Activated CD8-positive, alpha-beta T cell treated with anti-CD3 and anti-CD28 coated beads for 36 hours (primary cell): ENCODE measurements around the gene CREBL2. TPM values are rescaled to one million over a fixed set of nuclear protein-coding genes. Genes with fewer than 3 reads are reported as not detected.

Experiments used
- ATAC-seq: fragments of 200-7000 bp; cut with Tn5 transposase; one replicate; pipeline ENCODE4 v1.10.0; 2021; ENCODE audit warnings: mild to moderate bottlenecking, moderate library complexity
- CTCF ChIA-PET: fragments of 350-600 bp; sonication (Branson Sonifier 250); formaldehyde crosslinking; loops from one replicate; lab custom pipeline; 2021; ENCODE audit warnings: antibody characterized with exemption; lab: Charles Lee
- POLR2A ChIA-PET: fragments of 350-600 bp; sonication (Branson Sonifier 250); formaldehyde crosslinking; loops from one replicate; lab custom pipeline; 2021; ENCODE audit warnings: antibody characterized with exemption; lab: Charles Lee
- DNase-seq: peaks from one replicate; pipeline ENCODE4 v3.0.0-alpha.2; 2020
- H3K27ac Mint-ChIP-seq: one replicate; pipeline ENCODE4 v1.8.0; 2021; ENCODE audit warnings: mild to moderate bottlenecking, mixed read lengths
- H3K27me3 Mint-ChIP-seq: one replicate; pipeline ENCODE4 v1.8.0; 2021; ENCODE audit warnings: mixed read lengths
- H3K36me3 Mint-ChIP-seq: one replicate; pipeline ENCODE4 v1.8.0; 2021; ENCODE audit warnings: low read depth, mixed read lengths
- H3K4me1 Mint-ChIP-seq: one replicate; pipeline ENCODE4 v1.8.0; 2021; ENCODE audit warnings: low read depth, mixed read lengths
- H3K4me3 Mint-ChIP-seq: one replicate; pipeline ENCODE4 v1.8.0; 2021; ENCODE audit warnings: mild to moderate bottlenecking, moderate library complexity, mixed read lengths
- H3K9me3 Mint-ChIP-seq: one replicate; pipeline ENCODE4 v1.8.0; 2021; ENCODE audit warnings: mixed read lengths
- intact Hi-C: fragments of 100-400 bp; cut with micrococcal nuclease; formaldehyde crosslinking; loops from one replicate; pipeline ENCODE4 v1.10.0; 2022
- total RNA-seq, 2 experiments: library from RNA; stranded (reverse); gene quantifications; one replicate each; pipeline ENCODE4 v1.2.3, GENCODE V29; 2021
- TF ChIP-seq, protein P1 (sequence below): fragments of 200-600 bp; IDR thresholded peaks from one replicate; pipeline ENCODE4 v1.8.0; 2022; ENCODE audit warnings: antibody characterized with exemption, mild to moderate bottlenecking

Gene CREBL2
- total RNA-seq, 2 experiments from 2014 or later = 12.7 to 14.9 TPM

DNA sequence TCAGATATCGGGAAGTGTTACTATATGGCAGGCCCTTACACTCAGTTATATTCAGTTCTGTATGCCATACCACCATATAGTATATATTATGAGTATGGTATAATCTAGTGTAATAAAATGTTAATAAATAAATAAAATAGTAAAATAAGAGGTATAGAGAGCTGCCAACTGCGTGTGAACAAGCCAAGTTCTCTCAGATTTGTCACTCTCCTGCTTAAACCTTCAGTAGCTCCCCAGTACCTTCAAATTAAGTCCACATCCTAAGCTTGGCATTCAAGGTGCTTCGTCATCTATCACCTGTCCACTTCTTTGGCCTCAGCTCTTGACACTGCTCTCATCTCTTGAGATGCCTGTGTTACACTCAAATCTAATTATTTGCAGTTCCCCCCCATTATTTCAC, 12.8 kb upstream of the CREBL2 start:
- H3K4me1 Mint-ChIP-seq = no peaks in the 10 kb centered on the region
- TF ChIP-seq, protein P1, sequence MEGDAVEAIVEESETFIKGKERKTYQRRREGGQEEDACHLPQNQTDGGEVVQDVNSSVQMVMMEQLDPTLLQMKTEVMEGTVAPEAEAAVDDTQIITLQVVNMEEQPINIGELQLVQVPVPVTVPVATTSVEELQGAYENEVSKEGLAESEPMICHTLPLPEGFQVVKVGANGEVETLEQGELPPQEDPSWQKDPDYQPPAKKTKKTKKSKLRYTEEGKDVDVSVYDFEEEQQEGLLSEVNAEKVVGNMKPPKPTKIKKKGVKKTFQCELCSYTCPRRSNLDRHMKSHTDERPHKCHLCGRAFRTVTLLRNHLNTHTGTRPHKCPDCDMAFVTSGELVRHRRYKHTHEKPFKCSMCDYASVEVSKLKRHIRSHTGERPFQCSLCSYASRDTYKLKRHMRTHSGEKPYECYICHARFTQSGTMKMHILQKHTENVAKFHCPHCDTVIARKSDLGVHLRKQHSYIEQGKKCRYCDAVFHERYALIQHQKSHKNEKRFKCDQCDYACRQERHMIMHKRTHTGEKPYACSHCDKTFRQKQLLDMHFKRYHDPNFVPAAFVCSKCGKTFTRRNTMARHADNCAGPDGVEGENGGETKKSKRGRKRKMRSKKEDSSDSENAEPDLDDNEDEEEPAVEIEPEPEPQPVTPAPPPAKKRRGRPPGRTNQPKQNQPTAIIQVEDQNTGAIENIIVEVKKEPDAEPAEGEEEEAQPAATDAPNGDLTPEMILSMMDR = no peak
- POLR2A ChIA-PET = interaction anchor here (0.7 kb wide), 1 partner anchor 34 kb away, joined by 3 read pairs; no protein-coding TSS in a partner anchor
- ATAC-seq (no peak), DNase-seq (no peak)
- CTCF ChIA-PET = interaction anchor here (0.9 to 1.5 kb wide), 2 partner anchors 11 to 32 kb away, joined by 3 read pairs; no protein-coding TSS in a partner anchor
- H3K27ac Mint-ChIP-seq = no peak overlapping the region
- H3K36me3 Mint-ChIP-seq = no peaks in the 10 kb centered on the region
- H3K4me3 Mint-ChIP-seq = no peak overlapping the region
- peaks cover 1% of the 10 kb centered on the region for H3K27me3 Mint-ChIP-seq
- H3K9me3 Mint-ChIP-seq = no peaks in the 10 kb centered on the region
- intact Hi-C loops = no loop called here

DNA sequence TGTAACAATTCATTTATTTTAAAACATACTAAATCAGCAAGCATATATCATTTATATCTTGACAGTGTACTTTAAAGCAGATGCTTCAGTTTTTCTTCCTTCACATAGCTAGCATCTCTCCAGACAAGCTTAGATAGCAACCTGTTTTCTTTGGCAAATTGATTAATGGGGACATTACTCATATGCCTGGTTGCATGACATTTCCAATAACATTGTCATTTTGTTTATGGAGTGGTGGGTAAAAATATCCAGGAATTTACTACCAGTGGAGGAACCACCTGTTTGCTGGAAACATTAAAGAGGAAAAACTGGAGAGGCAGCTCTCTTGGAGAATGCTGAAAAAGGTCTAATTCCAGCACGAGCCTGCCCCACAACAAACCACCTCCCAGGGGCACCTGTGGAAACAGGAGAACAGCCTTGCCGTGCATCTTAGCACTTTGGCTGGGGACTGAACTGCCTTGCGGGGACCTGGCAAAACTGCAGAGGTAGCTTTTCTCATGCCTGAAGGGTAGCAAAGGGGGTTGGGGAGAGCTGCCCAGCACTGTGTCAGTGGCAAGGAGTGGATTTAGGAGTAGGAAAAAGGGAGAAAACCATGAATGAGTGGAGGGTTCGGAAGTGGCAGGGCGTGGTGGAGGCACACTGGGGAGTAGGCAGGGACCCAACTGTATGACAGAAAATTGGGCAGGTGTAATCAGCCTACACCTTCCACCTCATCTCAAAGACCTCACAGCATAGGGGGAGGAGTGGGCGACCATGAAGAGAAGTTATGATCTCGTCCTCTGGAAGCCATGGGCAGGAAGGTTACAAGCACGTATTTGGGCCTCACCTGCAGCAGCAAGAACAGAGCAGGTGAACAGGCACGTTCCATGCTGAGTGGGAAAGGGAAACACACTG, 11.7 kb upstream of the CREBL2 start:
- no peak for ATAC-seq
- Mint-ChIP-seq H3K9me3 (no peaks in the 10 kb centered on the region), H3K4me3 (no peak overlapping the region), H3K4me1 (no peaks in the 10 kb centered on the region), H3K27ac (no peak overlapping the region), H3K36me3 (no peaks in the 10 kb centered on the region), H3K27me3 (peaks cover 1% of the 10 kb centered on the region)
- CTCF ChIA-PET = interaction anchor here (0.6 to 1.5 kb wide), 5 partner anchors 12 to 109 kb away, joined by 3 read pairs; no protein-coding TSS in a partner anchor
- intact Hi-C loops = no loop called here
- DNase-seq = no peak
- TF ChIP-seq, protein P1 = no peak
- POLR2A ChIA-PET = interaction anchor here (1.0 to 2.8 kb wide), 2 partner anchors 8 to 12 kb away, joined by 3 to 11 read pairs; partner anchors contain the start of gene CREBL2

DNA sequence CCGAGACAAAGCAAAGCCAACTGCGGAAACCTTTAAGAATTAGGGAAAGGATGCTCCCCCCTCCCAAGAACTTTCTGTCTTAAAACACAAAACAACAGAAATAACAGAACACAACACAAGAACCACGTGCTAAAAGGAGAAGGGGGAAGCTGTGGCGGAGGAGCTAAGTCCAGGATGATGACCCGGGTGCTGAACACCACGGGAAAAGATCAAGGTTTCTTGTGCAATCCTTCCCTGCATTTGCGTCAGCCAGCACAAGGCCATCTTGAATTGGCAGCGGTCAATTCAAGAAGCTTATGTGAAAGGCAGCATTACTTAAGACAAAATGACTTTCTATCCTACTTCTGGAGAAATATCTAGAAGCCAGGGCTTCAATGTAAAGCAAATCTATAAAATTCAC, 11.0 kb upstream of the CREBL2 start:
- no peaks in the 10 kb centered on the region for H3K9me3 Mint-ChIP-seq
- CTCF ChIA-PET = interaction anchor here (1.0 to 1.2 kb wide), 2 partner anchors 38 to 59 kb away, joined by 3 read pairs; partner anchors contain the start of gene DUSP16
- no peak overlapping the region for H3K27ac Mint-ChIP-seq
- DNase-seq = no peak
- POLR2A ChIA-PET = interaction anchor here (0.6 to 2.8 kb wide), 3 partner anchors 8 to 14 kb away, joined by 3 to 11 read pairs (median 3); partner anchors contain the start of gene CREBL2
- intact Hi-C loops = no loop called here
- no peak overlapping the region for H3K4me3 Mint-ChIP-seq
- H3K27me3 Mint-ChIP-seq = peaks cover 1% of the 10 kb centered on the region
- no peaks in the 10 kb centered on the region for H3K36me3 Mint-ChIP-seq
- ATAC-seq = no peak
- TF ChIP-seq, protein P1 = no peak
- no peaks in the 10 kb centered on the region for H3K4me1 Mint-ChIP-seq

DNA sequence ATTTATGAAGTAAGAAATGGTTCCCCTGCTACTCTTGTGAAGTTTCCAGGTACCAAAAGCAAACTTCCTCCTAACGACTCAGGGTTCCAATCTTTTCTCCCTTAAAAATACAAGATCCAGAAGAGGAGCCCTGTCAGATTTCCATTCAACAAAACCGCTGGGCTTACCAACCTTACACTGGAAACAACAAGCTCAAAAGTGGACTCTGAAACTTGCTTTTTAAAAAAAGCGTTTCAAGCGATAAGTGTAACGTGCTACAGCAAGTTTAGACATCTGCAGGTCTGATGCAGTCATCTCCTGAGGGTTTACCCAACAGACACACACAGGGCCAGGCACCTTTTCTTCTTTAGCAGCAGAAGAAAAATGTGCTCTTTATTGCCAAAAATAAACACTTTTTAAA, 6.9 kb upstream of the CREBL2 start:
- ChIA-PET CTCF (no interaction called here), POLR2A (no interaction called here)
- intact Hi-C loops = no loop called here
- H3K9me3 Mint-ChIP-seq = no peaks in the 10 kb centered on the region
- ATAC-seq (no peak), DNase-seq (no peak)
- peaks cover 20% of the 10 kb centered on the region for H3K4me1 Mint-ChIP-seq
- no peaks in the 10 kb centered on the region for H3K36me3 Mint-ChIP-seq
- TF ChIP-seq, protein P1 = no peak
- H3K27ac Mint-ChIP-seq = no peak overlapping the region
- no peak overlapping the region for H3K4me3 Mint-ChIP-seq
- peaks cover 1% of the 10 kb centered on the region for H3K27me3 Mint-ChIP-seq
